Astrocyte of the cerebellum (primary cell): ENCODE data around the gene RASAL1.
A peak's percentile ranks its signal among the peaks of the same experiment; 100 is the strongest.

ENCODE experiments used
- DNase-seq: peaks from one replicate; pipeline ENCODE4 v3.0.0-alpha.2; 2011; ENCODE audit warnings: low read depth
- H3K4me3 ChIP-seq: 2 replicates; pipeline ENCODE4 v1.5.1; 2011; ENCODE audit warnings: mild to moderate bottlenecking, low read depth, low read length, moderate library complexity
- in situ Hi-C: cut with HindIII; loops from 2 replicates; pipeline ENCODE4 v1.10.0; 2017; ENCODE audit warnings: low sequenced_read_pairs
- TF ChIP-seq, protein P1 (sequence below): IDR thresholded peaks from 2 replicates; pipeline ENCODE4 v1.5.1; 2012; ENCODE audit warnings: low read length, low read depth, moderate library complexity, mild to moderate bottlenecking; ENCODE audit errors: missing control alignments

Gene RASAL1

DNA sequence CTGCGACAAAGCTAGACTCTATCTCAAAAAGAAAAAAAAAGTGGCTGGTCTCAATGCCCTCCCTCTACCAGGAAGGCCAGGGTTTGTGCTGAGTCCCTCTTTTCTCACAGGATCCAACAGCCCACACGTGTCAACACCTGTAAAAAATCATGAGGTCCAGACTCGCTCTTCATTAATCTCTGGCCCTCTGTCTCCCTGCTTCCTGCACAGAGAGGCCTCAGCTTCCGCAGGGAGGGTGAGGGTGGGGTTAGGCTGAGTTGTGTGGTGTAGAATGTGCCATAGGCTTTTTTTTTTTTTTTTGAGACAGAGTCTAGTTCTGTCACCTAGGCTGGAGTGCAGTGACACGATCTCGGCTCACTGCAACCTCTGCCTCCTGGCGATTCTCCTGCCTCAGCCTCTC lies 20.1 kb upstream of the RASAL1 start:
- DNase-seq, result no peak
- in situ Hi-C loops, result loop anchor here (25.0 kb wide), 1 partner anchor 93 kb away; the partner anchor contains the start of gene DTX1
- H3K4me3 ChIP-seq, result no peak overlapping the region
- TF ChIP-seq, protein P1, sequence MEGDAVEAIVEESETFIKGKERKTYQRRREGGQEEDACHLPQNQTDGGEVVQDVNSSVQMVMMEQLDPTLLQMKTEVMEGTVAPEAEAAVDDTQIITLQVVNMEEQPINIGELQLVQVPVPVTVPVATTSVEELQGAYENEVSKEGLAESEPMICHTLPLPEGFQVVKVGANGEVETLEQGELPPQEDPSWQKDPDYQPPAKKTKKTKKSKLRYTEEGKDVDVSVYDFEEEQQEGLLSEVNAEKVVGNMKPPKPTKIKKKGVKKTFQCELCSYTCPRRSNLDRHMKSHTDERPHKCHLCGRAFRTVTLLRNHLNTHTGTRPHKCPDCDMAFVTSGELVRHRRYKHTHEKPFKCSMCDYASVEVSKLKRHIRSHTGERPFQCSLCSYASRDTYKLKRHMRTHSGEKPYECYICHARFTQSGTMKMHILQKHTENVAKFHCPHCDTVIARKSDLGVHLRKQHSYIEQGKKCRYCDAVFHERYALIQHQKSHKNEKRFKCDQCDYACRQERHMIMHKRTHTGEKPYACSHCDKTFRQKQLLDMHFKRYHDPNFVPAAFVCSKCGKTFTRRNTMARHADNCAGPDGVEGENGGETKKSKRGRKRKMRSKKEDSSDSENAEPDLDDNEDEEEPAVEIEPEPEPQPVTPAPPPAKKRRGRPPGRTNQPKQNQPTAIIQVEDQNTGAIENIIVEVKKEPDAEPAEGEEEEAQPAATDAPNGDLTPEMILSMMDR, result no peak

DNA sequence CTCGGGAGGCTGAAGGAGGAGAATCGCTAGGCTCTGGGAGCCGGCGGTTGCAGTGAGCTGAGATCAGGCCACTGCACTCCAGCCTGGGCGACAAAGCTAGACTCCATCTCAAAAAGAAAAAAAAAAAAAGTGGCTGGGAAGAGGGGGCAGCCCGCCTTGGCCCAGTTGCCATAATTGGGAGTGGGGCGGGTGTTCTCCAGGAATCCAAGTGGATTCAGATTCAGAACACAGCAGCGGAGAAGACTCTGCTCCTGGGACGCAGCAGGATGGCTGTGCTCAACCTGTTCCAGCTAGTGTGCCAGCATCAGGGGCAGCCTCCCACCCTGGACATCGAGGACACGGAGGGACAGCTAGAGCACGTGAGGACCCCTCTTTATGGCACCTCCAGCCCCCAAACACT lies 19.5 kb upstream of the RASAL1 start:
- in situ Hi-C loops, result loop anchor here (25.0 kb wide), 1 partner anchor 93 kb away; the partner anchor contains the start of gene DTX1

DNA sequence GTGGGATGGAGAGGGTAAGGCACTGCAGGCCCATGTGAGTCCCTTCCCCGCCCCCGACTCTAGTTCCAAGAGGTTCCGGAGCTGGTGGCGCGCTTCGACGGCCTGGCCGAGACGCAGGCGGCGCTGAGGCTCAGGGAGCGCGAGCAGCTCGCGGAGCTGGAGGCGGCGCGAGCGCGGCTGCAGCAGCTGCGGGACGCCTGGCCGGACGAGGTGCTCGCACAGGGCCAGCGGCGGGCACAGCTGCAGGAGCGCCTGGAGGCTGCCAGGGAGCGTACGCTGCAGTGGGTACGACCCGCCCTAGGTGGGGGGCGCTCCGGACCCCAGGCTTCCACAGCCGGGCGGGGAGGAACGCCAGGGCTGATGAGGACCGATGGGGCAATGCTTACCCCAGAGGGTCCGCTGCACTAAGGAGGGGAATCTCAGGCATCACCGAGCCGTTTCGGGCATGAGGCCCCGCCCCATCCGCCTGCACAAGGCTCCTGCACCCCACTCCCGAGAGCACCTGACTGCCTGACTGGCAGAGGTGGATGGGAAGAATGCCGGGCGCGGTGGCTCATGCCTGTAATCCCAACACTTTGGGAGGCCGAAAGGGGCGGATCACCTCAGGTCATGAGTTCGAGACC lies 18.9 kb upstream of the RASAL1 start:
- in situ Hi-C loops, result loop anchor here (25.0 kb wide), 1 partner anchor 92 kb away; the partner anchor contains the start of gene DTX1
- no peak for DNase-seq
- no peak overlapping the region for H3K4me3 ChIP-seq
- TF ChIP-seq, protein P1, result no peak

More for the DNA sequence above, 19.5 kb upstream of the RASAL1 start:
- TF ChIP-seq, protein P1, result no peak
- no peak overlapping the region for H3K4me3 ChIP-seq
- no peak for DNase-seq

DNA sequence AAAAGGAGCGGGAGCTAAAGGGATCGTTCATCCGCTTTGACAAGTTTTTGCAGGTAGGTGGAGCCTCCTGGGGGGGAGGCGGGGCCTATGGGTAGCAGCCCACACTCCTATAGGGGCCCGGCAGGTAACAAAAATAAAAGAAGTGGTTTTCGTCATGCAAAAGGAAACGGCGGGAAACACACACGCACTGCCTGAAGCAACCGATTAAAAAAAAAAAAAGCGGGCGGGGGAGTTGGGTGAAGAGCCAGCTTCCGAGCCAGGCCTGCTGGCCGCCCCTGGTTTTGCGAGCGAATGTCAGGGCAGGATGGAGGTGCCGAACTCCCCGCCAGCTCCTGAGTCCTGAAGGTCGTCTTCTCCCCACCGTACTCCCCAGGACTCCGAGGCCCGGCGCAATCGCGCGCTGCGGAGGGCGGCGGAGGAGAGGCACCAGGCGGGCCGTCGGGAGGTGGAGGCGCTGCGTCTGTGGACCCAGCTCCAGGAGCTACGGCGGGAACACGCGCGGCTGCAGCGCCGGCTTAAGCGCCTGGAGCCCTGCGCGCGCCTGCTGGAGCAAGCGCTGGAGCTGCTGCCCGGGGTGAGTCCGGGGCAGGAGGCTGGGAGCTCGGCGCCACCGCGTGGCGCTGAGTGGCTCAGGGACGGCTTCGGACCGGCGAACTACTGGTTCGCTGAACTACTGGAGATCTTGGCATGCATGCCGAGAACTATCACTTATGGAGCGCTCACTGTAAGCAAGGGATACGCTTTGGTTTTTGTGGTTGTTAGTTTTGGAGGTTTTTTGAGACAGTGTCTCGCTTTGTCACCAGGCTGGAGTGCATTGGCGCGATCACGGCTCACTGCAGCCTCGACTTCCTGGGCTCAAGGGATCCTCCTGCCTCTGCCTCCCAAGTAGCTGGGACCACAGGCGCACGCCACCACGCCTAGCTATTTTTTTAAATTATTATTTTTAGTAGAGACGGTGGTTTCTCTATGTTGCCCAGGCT lies 17.6 kb upstream of the RASAL1 start:
- in situ Hi-C loops, result loop anchor here (25.0 kb wide), 1 partner anchor 91 kb away; the partner anchor contains the start of gene DTX1
- peak; percentile 31 for DNase-seq
- TF ChIP-seq, protein P1, result peak; percentile 52
- H3K4me3 ChIP-seq, result peak overlapping the region; percentile 32

DNA sequence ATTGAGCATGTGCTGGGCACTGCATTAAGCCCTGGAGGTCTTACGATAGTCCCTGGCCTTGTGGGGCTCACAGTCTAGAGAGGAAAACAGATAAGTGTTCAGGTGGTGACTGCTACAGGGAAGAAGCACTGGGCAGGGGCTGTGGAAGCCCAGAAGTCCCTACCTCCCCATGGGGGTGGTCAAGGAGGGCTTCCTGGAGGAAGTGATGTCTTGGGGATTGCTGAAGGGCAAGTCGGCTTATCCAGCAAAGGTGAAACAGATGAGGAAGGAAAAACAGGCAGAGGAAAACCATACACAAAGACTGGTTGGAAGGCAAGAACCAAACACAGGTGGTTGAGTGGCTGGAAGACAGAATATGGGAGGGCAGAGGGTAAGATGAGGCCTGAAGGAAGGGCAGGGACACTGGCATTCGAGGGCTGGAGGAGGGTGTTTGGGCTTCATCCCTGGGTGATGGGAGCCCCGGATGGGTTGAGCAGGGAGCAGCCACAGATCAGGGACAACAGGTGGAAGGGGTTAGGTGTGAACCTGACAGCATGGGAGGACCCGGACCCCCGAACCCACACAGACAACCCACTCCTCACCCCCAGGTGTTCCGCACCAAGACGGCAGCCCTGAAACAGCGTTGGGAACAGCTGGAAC lies 16.8 kb upstream of the RASAL1 start:
- DNase-seq, result no peak
- in situ Hi-C loops, result loop anchor here (25.0 kb wide), 1 partner anchor 90 kb away; the partner anchor contains the start of gene DTX1
- H3K4me3 ChIP-seq, result peak overlapping the region; percentile 32
- TF ChIP-seq, protein P1, result no peak

DNA sequence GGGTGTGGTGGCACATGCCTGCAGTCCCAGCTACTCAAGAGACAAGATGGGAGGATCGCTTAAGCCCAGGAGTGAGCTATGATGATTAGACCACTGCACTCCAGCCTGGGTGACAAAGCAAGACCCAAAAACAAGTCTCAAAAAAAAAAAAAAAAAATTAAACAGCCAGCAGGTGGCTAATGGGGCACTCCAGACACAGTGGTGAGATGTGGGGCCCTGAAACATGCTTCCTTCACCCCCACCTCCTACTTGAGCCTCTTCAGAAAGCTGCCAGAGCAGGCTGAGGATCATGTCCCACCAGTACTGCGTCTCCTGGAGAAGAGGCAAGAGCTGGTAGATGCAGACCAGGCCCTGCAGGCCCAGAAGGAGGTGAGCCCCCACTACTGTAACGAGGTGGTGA lies 16.1 kb upstream of the RASAL1 start:
- no peak overlapping the region for H3K4me3 ChIP-seq
- in situ Hi-C loops, result loop anchor here (25.0 kb wide), 1 partner anchor 89 kb away; the partner anchor contains the start of gene DTX1
- TF ChIP-seq, protein P1, result no peak
- no peak for DNase-seq
